HepG2 (cell line): ENCODE measurements around the gene FECH. TPM values are rescaled to one million over a fixed set of nuclear protein-coding genes. Genes with fewer than 3 reads are reported as not detected.

Experiments used
- ATAC-seq: fragments of 200-7000 bp; cut with Tn5 transposase; 3 replicates; pipeline ENCODE4 v1.9.1; 2020; ENCODE audit warnings: mild to moderate bottlenecking, moderate library complexity
- BruUV-seq: library from RNA; stranded (reverse); fragments of 400-500 nt; replicated peaks from 2 replicates; lab custom pipeline; 2021; lab: Mats Ljungman, UMichigan
- CTCF ChIA-PET: fragments of 300-600 bp; formaldehyde crosslinking; extraction: SDS; loops from one replicate; lab custom pipeline; 2021; ENCODE audit warnings: low total read pairs, inconsistent platforms, low intra/inter-chr PET ratio; lab: Yijun Ruan, JAX
- POLR2A ChIA-PET: fragments of 350-600 bp; sonication (Branson Sonifier 250); formaldehyde crosslinking; loops from one replicate; lab custom pipeline; 2020; ENCODE audit warnings: antibody characterized with exemption, inconsistent platforms; lab: Yijun Ruan, JAX
- DNase-seq: peaks from one replicate; pipeline ENCODE4 v3.0.0-alpha.2; 2015; ENCODE audit warnings: low spot score
- FAIRE-seq: peaks from 3 replicates; lab custom pipeline; 2011; peaks lifted over from hg19 to GRCh38; lab: Jason Lieb, UNC
- H2AFZ ChIP-seq: one replicate; pipeline ENCODE4 v1.6.1; 2011; ENCODE audit warnings: low read length, inconsistent platforms
- H3K27ac ChIP-seq: fragments of 300-600 bp; 3 replicates; pipeline ENCODE4 v1.8.0; 2011; ENCODE audit warnings: mixed run types, mild to moderate bottlenecking, mixed read lengths, low read length, inconsistent platforms; ENCODE audit not compliant: insufficient read depth; ENCODE audit errors: extremely low read length
- H3K27me3 ChIP-seq, 2 experiments: fragments of 200-600 bp in 1 of 2; 2 replicates in 1 of 2; 3 replicates in 1 of 2; pipeline versions ENCODE4 v1.6.0 to v1.8.0; 2011; ENCODE audit warnings: low read length in 2 of 2, mild to moderate bottlenecking in 2 of 2, moderate library complexity in 2 of 2, inconsistent platforms in 1 of 2; ENCODE audit not compliant: insufficient read depth in 2 of 2, control insufficient read depth in 1 of 2
- H3K36me3 ChIP-seq, 2 experiments: fragments of 200-600 bp in 1 of 2; replicated peaks in 1 of 2; 2 replicates in 1 of 2; 3 replicates in 1 of 2; pipeline versions ENCODE4 v1.5.1 to v1.8.0; 2011; ENCODE audit warnings: low read length in 2 of 2, inconsistent platforms in 1 of 2; ENCODE audit not compliant: insufficient read depth in 2 of 2, control insufficient read depth in 1 of 2
- H3K4me1 ChIP-seq: 2 replicates; pipeline ENCODE4 v1.5.1; 2012; ENCODE audit warnings: low read length, inconsistent platforms; ENCODE audit not compliant: insufficient read depth
- H3K4me2 ChIP-seq: 2 replicates; pipeline ENCODE4 v1.6.0; 2011; ENCODE audit warnings: low read depth, low read length, inconsistent platforms
- H3K4me3 ChIP-seq, 3 experiments: fragments of 200-600 bp in 1 of 3; sonication (generic), shearing (Covaris generic) in 1 of 3; replicated peaks in 1 of 3; 2 replicates each; pipeline ENCODE4 v1.5.1; 2011 to 2016; ENCODE audit warnings: low read length in 3 of 3, inconsistent platforms in 2 of 3, low read depth in 2 of 3, mild to moderate bottlenecking in 2 of 3, control low read depth in 1 of 3, mixed read lengths in 1 of 3; ENCODE audit not compliant: insufficient read depth in 1 of 3
- H3K79me2 ChIP-seq: one replicate; pipeline ENCODE4 v1.6.1; 2011; ENCODE audit warnings: low read length, inconsistent platforms; ENCODE audit not compliant: insufficient read depth
- H3K9ac ChIP-seq: 2 replicates; pipeline ENCODE4 v1.6.0; 2011; ENCODE audit warnings: mild to moderate bottlenecking, low read depth, low read length, inconsistent platforms; ENCODE audit not compliant: insufficient read depth
- H3K9me3 ChIP-seq: 2 replicates; pipeline ENCODE4 v1.5.1; 2012; ENCODE audit warnings: mild to moderate bottlenecking, low read length
- H4K20me1 ChIP-seq: 2 replicates; pipeline ENCODE4 v1.6.0; 2011; ENCODE audit warnings: inconsistent platforms, mild to moderate bottlenecking, low read length, moderate library complexity; ENCODE audit not compliant: insufficient read depth
- ARID4A ChIP-seq: sonication (generic); formaldehyde crosslinking; IDR thresholded peaks from 2 replicates; pipeline ENCODE4 v1.5.0; 2020; ENCODE audit warnings: mild to moderate bottlenecking, missing genetic modification reagents, borderline replicate concordance
- BCLAF1 ChIP-seq: fragments of 450-650 bp; IDR thresholded peaks from 2 replicates; pipeline ENCODE4 v1.6.1; 2017; ENCODE audit warnings: mild to moderate bottlenecking
- CCAR2 ChIP-seq: fragments of 200-400 bp; formaldehyde crosslinking; optimal IDR thresholded peaks from 2 replicates; pipeline ENCODE3; 2018; ENCODE audit warnings: low read depth, mild to moderate bottlenecking, low read length, moderate library complexity
- FOXO4 ChIP-seq: sonication (generic); formaldehyde crosslinking; conservative IDR thresholded peaks from 2 replicates; pipeline ENCODE4 v1.8.1; 2023; ENCODE audit warnings: missing genetic modification reagents
- GZF1 ChIP-seq: sonication (generic); formaldehyde crosslinking; IDR thresholded peaks from 2 replicates; pipeline ENCODE4 v1.5.1; 2020; ENCODE audit warnings: mild to moderate bottlenecking, missing genetic modification reagents
- HOXA7 ChIP-seq: sonication (generic); formaldehyde crosslinking; IDR thresholded peaks from 2 replicates; pipeline ENCODE4 v1.8.1; 2022; ENCODE audit warnings: mild to moderate bottlenecking, missing genetic modification reagents, moderate library complexity
- KMT2A ChIP-seq: sonication (generic); formaldehyde crosslinking; IDR thresholded peaks from 2 replicates; pipeline ENCODE4 v1.4.0; 2020; ENCODE audit warnings: missing genetic modification reagents
- ZNF232 ChIP-seq: sonication (generic); formaldehyde crosslinking; IDR thresholded peaks from 2 replicates; pipeline ENCODE4 v1.4.0; 2020; ENCODE audit warnings: missing genetic modification reagents, borderline replicate concordance
- ZNF383 ChIP-seq: sonication (generic); formaldehyde crosslinking; IDR thresholded peaks from 2 replicates; pipeline ENCODE4 v1.4.0; 2020; ENCODE audit warnings: missing genetic modification reagents, mild to moderate bottlenecking, borderline replicate concordance
- ZNF558 ChIP-seq: sonication (generic); formaldehyde crosslinking; IDR thresholded peaks from 2 replicates; pipeline ENCODE4 v1.9.0; 2022; ENCODE audit warnings: mild to moderate bottlenecking, missing genetic modification reagents, borderline replicate concordance
- ZNF709 ChIP-seq: sonication (generic); formaldehyde crosslinking; IDR thresholded peaks from 2 replicates; pipeline ENCODE4 v1.5.0; 2020; ENCODE audit warnings: mild to moderate bottlenecking, missing genetic modification reagents
- ZNF883 ChIP-seq: sonication (generic); formaldehyde crosslinking; IDR thresholded peaks from 2 replicates; pipeline ENCODE4 v1.5.1; 2020; ENCODE audit warnings: mild to moderate bottlenecking, missing genetic modification reagents; ENCODE audit errors: not compliant biosample characterization
- WGBS: methylation state at CpG from one replicate; pipeline ENCODE4 v1.1.6; 2017; ENCODE audit warnings: low lambda C conversion rate; 5-methylcytosine and 5-hydroxymethylcytosine counted together
- in situ Hi-C: cut with HindIII; loops from 2 replicates; pipeline ENCODE4 v1.10.0; 2017; ENCODE audit warnings: low pct_unique_long_range_greater_than_20kb; ENCODE audit not compliant: extremely low pct_ligation_motif_present
- intact Hi-C: fragments of 100-400 bp; cut with micrococcal nuclease; formaldehyde crosslinking; loops from one replicate; pipeline ENCODE4 v1.10.0; 2022; ENCODE audit not compliant: unreplicated experiment
- polyA plus RNA-seq, 8 experiments: library from polyadenylated mRNA; depleted of rRNA in 3 of 8; stranded (reverse) in 7 of 8; unstranded in 1 of 8; fragments of >200 nt; fragmentation: Illumina TruSeq in 4 of 8; extraction: Trizol in 4 of 8; gene quantifications; 2 replicates each; pipeline versions ENCODE4 v1.2.1 to v1.2.3, GENCODE V29; 2011 to 2016; ENCODE audit warnings: low read depth in 4 of 8, missing spikeins in 1 of 8, mixed read lengths in 1 of 8; ENCODE audit not compliant: insufficient read depth in 1 of 8
- total RNA-seq, 5 experiments: library from RNA; depleted of rRNA; stranded (reverse); fragments of >200 nt; fragmentation: Illumina TruSeq; extraction: Trizol; gene quantifications; 2 replicates each; pipeline ENCODE4 v1.2.3, GENCODE V29; 2016; ENCODE audit warnings: low read depth in 1 of 5

Gene FECH
- total and polyA plus RNA-seq, 2 of the 13 experiments (the other 11 are each of a cell fraction or from before 2014, with no cell fraction given), result 14.7 to 21.9 TPM

GRCh38 chr18:57505231-57505630, 81.3 kb downstream of the FECH start (continued):
- TF ChIP-seq BCLAF1 (no peak), ZNF558 (CRISPR knock-in tag) (no peak), KMT2A (CRISPR knock-in tag) (no peak)

DNA sequence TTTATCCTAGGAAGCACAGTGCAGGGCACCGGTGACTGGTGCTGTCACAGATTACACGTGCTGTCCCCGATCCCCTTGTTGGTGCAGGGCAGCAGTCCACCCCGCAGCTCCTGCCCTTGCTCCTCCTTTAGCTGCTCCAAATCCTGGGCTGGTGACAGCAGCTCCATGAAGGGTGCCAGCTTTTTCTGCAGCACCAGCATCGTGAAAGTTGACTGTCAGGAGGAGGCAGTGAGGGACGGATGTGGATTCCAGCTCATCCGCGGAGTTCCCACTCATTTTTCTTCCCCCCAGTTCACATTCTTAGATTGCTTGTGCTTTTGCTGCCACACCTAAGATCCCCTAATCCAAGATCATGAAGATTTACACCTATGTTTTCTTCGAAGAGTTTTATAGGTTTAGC, 83.9 kb downstream of the FECH start:
- Histone ChIP-seq H3K27ac (no peak overlapping the region), H3K9me3 (no peaks in the 10 kb centered on the region), H3K9ac (no peak overlapping the region), H3K79me2 (no peaks in the 10 kb centered on the region), H3K4me2 (no peak overlapping the region), H3K4me3 (no peak overlapping the region), H3K4me1 (no peaks in the 10 kb centered on the region), H2AFZ (no peak overlapping the region), H3K27me3 (no peaks in the 10 kb centered on the region; a peak in 1 of 5 replicates), H4K20me1 (no peaks in the 10 kb centered on the region), H3K36me3 (no peaks in the 10 kb centered on the region)
- DNase-seq (no peak), FAIRE-seq (no peak), ATAC-seq (no peak)
- no TSS peak for BruUV-seq
- intact Hi-C loops, result no loop called here
- TF ChIP-seq ZNF709 (CRISPR knock-in tag) (no peak), ZNF883 (no peak), ZNF383 (CRISPR knock-in tag) (no peak), ARID4A (CRISPR knock-in tag) (no peak), CCAR2 (no peak), ZNF232 (CRISPR knock-in tag) (no peak), GZF1 (CRISPR knock-in tag) (no peak), FOXO4 (CRISPR knock-in tag) (no peak), HOXA7 (no peak)
- in situ Hi-C loops, result no loop called here
- WGBS, result 41% methylated on average over 9 of the region's 9 CpGs
- CTCF ChIA-PET, result no interaction called here
- POLR2A ChIA-PET, result no interaction called here
